H9 (cell line): ENCODE results near the gene SRSF6. TPM values are rescaled to one million over a fixed set of nuclear protein-coding genes. Genes with fewer than 3 reads are reported as not detected.

Source experiments
- DNase-seq: peaks from one replicate; pipeline ENCODE4 v3.0.0-alpha.2; 2017
- H2AFZ ChIP-seq: one replicate; pipeline ENCODE4 v1.6.1; 2013; ENCODE audit warnings: mild to moderate bottlenecking, low read length, control low read depth, moderate library complexity
- H2AK5ac ChIP-seq: 2 replicates; pipeline ENCODE4 v1.6.1; 2013; ENCODE audit warnings: low read length, control low read depth, mixed read lengths; ENCODE audit not compliant: insufficient read length
- H2BK120ac ChIP-seq: one replicate; pipeline ENCODE4 v1.6.1; 2013; ENCODE audit warnings: low read depth, mild to moderate bottlenecking, low read length, control low read depth, inconsistent platforms; ENCODE audit not compliant: poor library complexity, severe bottlenecking
- H2BK12ac ChIP-seq: 2 replicates; pipeline ENCODE4 v1.6.1; 2013; ENCODE audit warnings: low read length, control low read depth, mixed read lengths, low read depth; ENCODE audit not compliant: insufficient read length
- H2BK15ac ChIP-seq: 2 replicates; pipeline ENCODE4 v1.6.1; 2013; ENCODE audit warnings: low read depth, low read length, control low read depth
- H2BK20ac ChIP-seq: one replicate; pipeline ENCODE4 v1.6.1; 2013; ENCODE audit warnings: low read depth, mild to moderate bottlenecking, low read length, control low read depth, inconsistent platforms; ENCODE audit not compliant: poor library complexity, severe bottlenecking
- H2BK5ac ChIP-seq: 2 replicates; pipeline ENCODE4 v1.6.1; 2013; ENCODE audit warnings: low read length, control low read depth, mixed read lengths; ENCODE audit not compliant: insufficient read length
- H3K14ac ChIP-seq: 2 replicates; pipeline ENCODE4 v1.6.1; 2013; ENCODE audit warnings: low read length, control low read depth; ENCODE audit not compliant: insufficient read depth
- H3K18ac ChIP-seq: 2 replicates; pipeline ENCODE4 v1.6.1; 2013; ENCODE audit warnings: low read depth, mild to moderate bottlenecking, mixed read lengths, low read length, control low read depth; ENCODE audit not compliant: insufficient read length
- H3K23ac ChIP-seq: 2 replicates; pipeline ENCODE4 v1.6.1; 2013; ENCODE audit warnings: low read length, control low read depth, mixed read lengths, low read depth; ENCODE audit not compliant: insufficient read length
- H3K23me2 ChIP-seq: 2 replicates; pipeline ENCODE4 v1.6.1; 2013; ENCODE audit warnings: low read depth, mild to moderate bottlenecking, mixed read lengths, low read length, control low read depth; ENCODE audit not compliant: insufficient read length, poor library complexity, severe bottlenecking
- H3K27ac ChIP-seq: 2 replicates; pipeline ENCODE4 v1.5.1; 2013; ENCODE audit warnings: low read length, control low read depth, mixed read lengths, low read depth; ENCODE audit not compliant: insufficient read length
- H3K27me3 ChIP-seq: 2 replicates; pipeline ENCODE4 v1.6.1; 2013; ENCODE audit warnings: low read length, control low read depth, inconsistent platforms; ENCODE audit not compliant: insufficient read depth
- H3K4ac ChIP-seq: 2 replicates; pipeline ENCODE4 v1.6.1; 2013; ENCODE audit warnings: low read depth, mild to moderate bottlenecking, control low read depth, inconsistent platforms, low read length, moderate library complexity
- H3K4me1 ChIP-seq: 2 replicates; pipeline ENCODE4 v1.6.1; 2013; ENCODE audit warnings: low read length, control low read depth, inconsistent platforms; ENCODE audit not compliant: insufficient read depth
- H3K4me2 ChIP-seq: 2 replicates; pipeline ENCODE4 v1.6.1; 2013; ENCODE audit warnings: low read length, control low read depth, mixed read lengths; ENCODE audit not compliant: insufficient read length, insufficient read depth
- H3K56ac ChIP-seq: 2 replicates; pipeline ENCODE4 v1.6.1; 2013; ENCODE audit warnings: low read depth, mild to moderate bottlenecking, mixed read lengths, low read length, control low read depth; ENCODE audit not compliant: insufficient read length
- H3K79me1 ChIP-seq: 2 replicates; pipeline ENCODE4 v1.6.1; 2013; ENCODE audit warnings: low read depth, mild to moderate bottlenecking, moderate library complexity, low read length, control low read depth, inconsistent platforms; ENCODE audit not compliant: insufficient read depth, poor library complexity, severe bottlenecking
- H3K79me2 ChIP-seq: 2 replicates; pipeline ENCODE4 v1.6.1; 2013; ENCODE audit warnings: low read length, control low read depth, inconsistent platforms; ENCODE audit not compliant: insufficient read depth
- H3K9ac ChIP-seq: 2 replicates; pipeline ENCODE4 v1.6.1; 2013; ENCODE audit warnings: low read length, control low read depth, mixed read lengths; ENCODE audit not compliant: insufficient read length; ENCODE audit errors: extremely low read depth
- H3K9me3 ChIP-seq: one replicate; pipeline ENCODE4 v1.6.1; 2013; ENCODE audit warnings: low read depth, low read length, inconsistent platforms; ENCODE audit not compliant: control insufficient read depth
- H3T11ph ChIP-seq: one replicate; pipeline ENCODE4 v1.6.1; 2013; ENCODE audit warnings: mild to moderate bottlenecking, low read length, control low read depth, inconsistent platforms
- H4K20me1 ChIP-seq: one replicate; pipeline ENCODE4 v1.6.1; 2013; ENCODE audit not compliant: control insufficient read depth, insufficient read length, insufficient read depth
- H4K5ac ChIP-seq: 2 replicates; pipeline ENCODE4 v1.6.1; 2013; ENCODE audit warnings: low read depth, mild to moderate bottlenecking, mixed read lengths, low read length, control low read depth; ENCODE audit not compliant: insufficient read length
- H4K8ac ChIP-seq: replicated peaks from 2 replicates; pipeline ENCODE4 v1.6.1; 2013; ENCODE audit warnings: low read length, control low read depth, mixed read lengths, low read depth; ENCODE audit not compliant: insufficient read length
- H4K91ac ChIP-seq: 2 replicates; pipeline ENCODE4 v1.6.1; 2013; ENCODE audit warnings: low read depth, mild to moderate bottlenecking, moderate library complexity, mixed read lengths, low read length, control low read depth; ENCODE audit not compliant: insufficient read length
- H3K27ac Mint-ChIP-seq, 3 experiments: 2 replicates in 2 of 3; 3 replicates in 1 of 3; pipeline ENCODE4 v1.8.0; 2020 to 2021; ENCODE audit warnings: mixed read lengths in 3 of 3, mild to moderate bottlenecking in 1 of 3, moderate library complexity in 1 of 3
- H3K27me3 Mint-ChIP-seq: 2 replicates; pipeline ENCODE4 v1.8.0; 2021; ENCODE audit warnings: low read depth, mild to moderate bottlenecking, moderate library complexity, mixed read lengths
- H3K36me3 Mint-ChIP-seq, 3 experiments: 2 replicates in 2 of 3; 3 replicates in 1 of 3; pipeline ENCODE4 v1.8.0; 2020 to 2021; ENCODE audit warnings: low read depth in 3 of 3, mixed read lengths in 3 of 3; ENCODE audit not compliant: insufficient read depth in 1 of 3
- H3K4me1 Mint-ChIP-seq, 2 experiments: 2 replicates each; pipeline ENCODE4 v1.8.0; 2020; ENCODE audit warnings: mixed read lengths in 2 of 2
- H3K4me3 Mint-ChIP-seq, 2 experiments: 2 replicates in 1 of 2; 3 replicates in 1 of 2; pipeline ENCODE4 v1.8.0; 2020 to 2021; ENCODE audit warnings: mild to moderate bottlenecking in 2 of 2, mixed read lengths in 2 of 2, moderate library complexity in 1 of 2
- H3K9me3 Mint-ChIP-seq, 2 experiments: 2 replicates in 1 of 2; 3 replicates in 1 of 2; pipeline ENCODE4 v1.8.0; 2020; ENCODE audit warnings: mild to moderate bottlenecking in 2 of 2, mixed read lengths in 2 of 2, moderate library complexity in 1 of 2
- WGBS: extraction: QIAGEN DNeasy Blood & Tissue Kit; methylation state at CpG from one replicate; pipeline ENCODE4 v1.1.7; 2013; ENCODE audit warnings: missing lambda C conversion rate, low lambda C conversion rate, mixed read lengths; ENCODE audit not compliant: insufficient read length; ENCODE audit errors: extremely low coverage; 5-methylcytosine and 5-hydroxymethylcytosine counted together
- total RNA-seq: library from RNA; stranded (reverse); gene quantifications from 2 replicates; pipeline ENCODE4 v1.2.1, GENCODE V29; 2021
- TF ChIP-seq, protein P1 (sequence below): fragments of 200-600 bp; sonication (generic); conservative IDR thresholded peaks from 3 replicates; pipeline ENCODE4 v1.8.0; 2021; ENCODE audit warnings: antibody characterized with exemption, mild to moderate bottlenecking

The SRSF6 gene
- total RNA-seq, 1 experiment from 2014 or later: 336 TPM

DNA sequence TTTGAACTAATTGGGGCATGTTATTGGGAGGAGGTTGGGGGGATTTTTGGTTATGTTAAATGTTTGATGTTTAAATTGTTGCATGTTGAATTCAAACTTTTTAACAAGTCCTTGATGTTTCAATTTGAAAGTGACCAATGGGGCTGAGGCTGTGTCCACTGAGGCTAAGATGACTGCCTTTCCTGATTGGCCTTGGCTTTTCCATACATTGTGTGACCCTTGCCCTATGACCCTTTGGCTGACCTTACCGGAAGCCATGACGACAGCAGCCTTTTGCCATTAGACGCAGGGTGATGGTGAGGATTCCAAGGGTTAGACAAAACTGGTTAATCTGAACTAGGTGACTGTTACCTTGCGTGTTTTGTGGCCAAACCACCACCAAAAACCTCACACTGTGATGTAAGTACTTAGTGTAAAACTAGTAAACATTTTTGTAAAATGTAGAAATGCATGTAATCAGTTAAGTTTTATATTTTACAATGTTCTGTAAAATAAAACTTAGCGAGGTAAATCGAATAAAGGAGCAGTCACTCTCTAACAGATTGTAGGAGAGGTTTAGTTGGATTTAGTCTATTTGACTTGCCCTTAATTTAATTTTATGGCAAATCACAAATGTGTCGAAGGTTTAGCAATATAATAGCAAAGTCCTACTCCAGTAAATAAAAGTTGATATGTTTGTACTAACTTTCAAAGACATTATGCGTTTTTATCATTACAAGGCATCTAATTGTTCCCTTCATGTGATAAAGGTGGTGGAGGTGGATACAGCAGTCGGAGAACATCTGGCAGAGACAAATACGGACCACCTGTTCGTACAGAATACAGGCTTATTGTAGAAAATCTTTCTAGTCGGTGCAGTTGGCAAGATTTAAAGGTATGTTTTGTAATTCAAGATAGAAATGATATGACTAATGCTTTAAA is 1.6 kb downstream of the SRSF6 start:
- no peaks in the 10 kb centered on the region for H3K9me3 ChIP-seq
- WGBS: no CpG with 5 or more reads among the region's 12 CpGs
- H4K5ac ChIP-seq: no peak overlapping the region
- no peak overlapping the region for H2BK12ac ChIP-seq
- H2BK5ac ChIP-seq: no peak overlapping the region
- 0 out of 2 replicates have a peak, but pooled peaks cover 2% of the 10 kb centered on the region for H3K4me1 ChIP-seq
- no peak overlapping the region for H4K91ac ChIP-seq
- H3K9ac ChIP-seq: peak overlapping the region; percentile 31
- no peaks in the 10 kb centered on the region for H4K20me1 ChIP-seq
- H4K8ac ChIP-seq: no peak overlapping the region
- H3K4me2 ChIP-seq: peak overlapping the region; percentile 72
- H3K18ac ChIP-seq: no peak overlapping the region
- DNase-seq: no peak
- H3K79me1 ChIP-seq: no peaks in the 10 kb centered on the region
- H3K23me2 ChIP-seq: peaks cover 3% of the 10 kb centered on the region
- H3K27me3 Mint-ChIP-seq: peaks cover 8% of the 10 kb centered on the region
- no peak overlapping the region for H3K23ac ChIP-seq
- H3K79me2 ChIP-seq: peaks cover 7% of the 10 kb centered on the region; the same call in 1 of the 2 replicates
- H3K36me3 Mint-ChIP-seq: peaks cover 47 to 61% (median 58%) of the 10 kb centered on the region in 3 experiments
- no peak overlapping the region for H3K56ac ChIP-seq
- TF ChIP-seq, protein P1, sequence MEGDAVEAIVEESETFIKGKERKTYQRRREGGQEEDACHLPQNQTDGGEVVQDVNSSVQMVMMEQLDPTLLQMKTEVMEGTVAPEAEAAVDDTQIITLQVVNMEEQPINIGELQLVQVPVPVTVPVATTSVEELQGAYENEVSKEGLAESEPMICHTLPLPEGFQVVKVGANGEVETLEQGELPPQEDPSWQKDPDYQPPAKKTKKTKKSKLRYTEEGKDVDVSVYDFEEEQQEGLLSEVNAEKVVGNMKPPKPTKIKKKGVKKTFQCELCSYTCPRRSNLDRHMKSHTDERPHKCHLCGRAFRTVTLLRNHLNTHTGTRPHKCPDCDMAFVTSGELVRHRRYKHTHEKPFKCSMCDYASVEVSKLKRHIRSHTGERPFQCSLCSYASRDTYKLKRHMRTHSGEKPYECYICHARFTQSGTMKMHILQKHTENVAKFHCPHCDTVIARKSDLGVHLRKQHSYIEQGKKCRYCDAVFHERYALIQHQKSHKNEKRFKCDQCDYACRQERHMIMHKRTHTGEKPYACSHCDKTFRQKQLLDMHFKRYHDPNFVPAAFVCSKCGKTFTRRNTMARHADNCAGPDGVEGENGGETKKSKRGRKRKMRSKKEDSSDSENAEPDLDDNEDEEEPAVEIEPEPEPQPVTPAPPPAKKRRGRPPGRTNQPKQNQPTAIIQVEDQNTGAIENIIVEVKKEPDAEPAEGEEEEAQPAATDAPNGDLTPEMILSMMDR: no peak
- peak overlapping the region; percentile 90 to 93 for H3K4me3 Mint-ChIP-seq
- H2AK5ac ChIP-seq: no peak overlapping the region
- no peak overlapping the region; the same call in 1 of the 2 replicates for H3K14ac ChIP-seq
- no peak overlapping the region for H2BK15ac ChIP-seq
- H2AFZ ChIP-seq: no peak overlapping the region
- no peak overlapping the region for H3T11ph ChIP-seq
- H3K27ac Mint-ChIP-seq: peak overlapping the region in 2 of 3 experiments; percentile 28 to 85; a peak in 1 of 7 replicates
- no peak overlapping the region for H2BK20ac ChIP-seq
- H3K9me3 Mint-ChIP-seq: peaks cover 3 to 6% of the 10 kb centered on the region in 2 experiments; a peak in 4 of 5 replicates
- no peak overlapping the region for H3K27ac ChIP-seq
- H2BK120ac ChIP-seq: no peak overlapping the region
- peaks cover 10 to 29% of the 10 kb centered on the region in 2 experiments for H3K4me1 Mint-ChIP-seq
- H3K27me3 ChIP-seq: no peaks in the 10 kb centered on the region
- no peak overlapping the region for H3K4ac ChIP-seq
